Epidermal melanocyte (primary cell): ENCODE data around the gene HCLS1.
"Not testable (repeated sequence)": the region's sequence is repeated elsewhere in the genome, so short reads cannot be mapped to it uniquely, and the experiment has no call there.

ENCODE experiments used
- DNase-seq: peaks from one replicate; pipeline ENCODE4 v3.0.0; 2011; ENCODE audit warnings: low spot score; ENCODE audit not compliant: insufficient read length

HCLS1 gene

DNA sequence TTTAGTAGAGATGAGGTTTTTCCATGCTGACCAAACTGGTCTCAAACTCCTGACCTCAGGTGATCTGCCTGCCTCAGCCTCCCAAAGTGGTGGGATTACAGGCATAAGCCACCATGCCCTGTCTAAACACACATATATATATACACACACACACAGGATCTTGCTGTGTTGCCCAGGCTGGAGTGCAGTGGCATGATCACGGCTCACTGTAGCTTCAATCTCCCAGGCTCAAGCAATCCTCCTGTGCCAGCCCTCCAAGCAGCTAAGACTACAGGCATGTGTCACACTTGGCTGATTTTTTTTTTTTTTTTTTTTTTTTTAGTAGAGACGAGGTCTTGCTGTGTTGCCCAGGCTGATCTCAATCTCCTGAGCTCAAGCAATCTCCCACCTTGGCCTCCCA is 60.8 kb downstream of the HCLS1 start:
- DNase-seq = not testable (repeated sequence)

DNA sequence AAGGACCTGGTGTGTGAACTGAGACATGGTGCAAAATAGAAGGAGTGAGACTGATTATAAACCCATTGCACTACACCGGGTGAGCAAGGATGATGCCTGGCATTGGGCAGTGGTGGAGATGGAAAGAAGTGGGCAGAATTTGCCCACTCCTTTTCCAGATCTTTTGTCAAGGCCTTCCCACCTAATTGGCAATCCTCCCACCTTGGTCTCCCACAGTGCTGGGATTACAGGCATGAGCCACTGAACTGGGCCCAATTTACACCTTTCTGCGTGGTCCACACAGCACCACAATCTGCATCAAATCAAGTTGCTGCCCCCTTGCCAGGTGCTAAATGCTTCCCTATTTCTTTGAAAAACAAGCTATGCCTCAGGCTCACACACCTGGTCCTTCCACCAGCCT is 62.1 kb downstream of the HCLS1 start:
- DNase-seq = no peak

DNA sequence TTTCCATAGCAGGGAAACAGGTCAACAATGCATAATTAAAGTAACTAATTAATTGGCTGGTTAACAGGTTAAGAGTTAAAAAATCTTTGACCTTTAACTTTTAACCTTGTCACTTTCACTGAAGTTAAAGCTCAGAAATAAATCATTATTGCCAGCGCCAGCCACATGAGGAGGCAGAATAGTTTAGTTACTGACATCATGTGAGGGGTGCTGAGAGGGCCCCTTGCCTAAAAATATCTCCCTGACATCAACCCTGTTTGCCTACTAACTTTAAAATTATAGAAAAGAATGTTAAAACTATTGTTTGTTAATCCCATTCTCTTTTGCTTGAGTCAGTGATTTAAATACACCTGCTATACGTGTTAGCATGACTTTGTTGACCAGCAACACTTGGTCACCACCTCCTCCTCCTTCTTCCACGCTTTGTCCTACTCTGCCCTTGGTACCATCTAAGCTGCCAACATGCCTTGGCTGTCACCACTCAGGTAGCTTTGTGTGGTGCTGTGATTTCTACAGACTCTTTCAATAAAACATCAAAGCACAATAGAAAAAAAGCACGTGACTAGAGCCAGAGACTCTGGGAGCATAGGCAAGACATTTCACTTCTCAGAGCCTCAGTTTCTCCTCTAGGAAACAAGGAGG is 64.8 kb downstream of the HCLS1 start:
- DNase-seq = no peak

GRCh38 chr3:121594850-121595249 is 65.9 kb downstream of the HCLS1 start:
- no peak for DNase-seq

GRCh38 chr3:121593806-121594205 is 66.9 kb downstream of the HCLS1 start:
- not testable (repeated sequence) for DNase-seq

DNA sequence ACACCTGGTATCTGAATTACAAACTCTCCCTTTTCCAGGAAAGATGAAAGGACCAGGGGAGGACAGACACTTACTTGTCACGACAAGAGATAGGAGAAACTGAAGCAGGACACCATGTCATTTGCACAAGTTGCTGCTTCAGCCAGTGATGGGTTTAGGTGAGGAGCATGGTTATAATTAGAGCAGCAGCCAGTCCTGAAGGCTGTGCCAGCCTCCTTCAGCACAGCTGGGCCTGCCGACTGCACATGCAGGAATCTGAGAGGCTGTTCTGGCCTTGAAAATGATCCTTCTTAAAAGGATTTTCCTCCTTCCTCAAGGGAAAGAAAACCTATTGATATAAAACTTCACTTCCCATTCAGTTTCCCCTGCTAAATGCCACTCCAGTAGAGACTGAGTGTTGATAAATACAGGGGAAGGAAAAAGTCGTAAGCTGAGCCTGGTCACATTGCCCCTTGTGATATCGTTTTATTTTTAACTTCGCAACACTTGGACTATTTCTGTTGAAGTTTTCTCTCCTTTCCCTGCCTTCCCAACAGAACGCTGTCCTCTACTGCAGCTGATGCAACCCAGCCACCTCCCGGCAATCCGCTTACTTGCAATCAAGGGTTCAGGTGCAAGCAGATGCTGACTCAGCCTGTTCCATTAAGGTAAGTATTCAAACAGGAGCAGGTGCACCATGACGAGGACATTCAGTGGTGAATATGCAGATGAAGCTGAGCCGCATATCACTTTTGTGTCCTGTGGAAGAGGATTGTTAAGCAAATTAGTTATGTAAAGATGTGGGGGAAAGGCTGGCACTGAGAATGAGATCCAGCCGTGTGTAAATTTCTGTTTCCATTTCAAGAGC is 67.6 kb downstream of the HCLS1 start, which contains the start of gene FBXO40:
FBXO40 (plus strand) TSS at position 524 of the 847 bp plus-strand sequence. CDS start 27,197 bp downstream, outside the sequence.
- DNase-seq = no peak

DNA sequence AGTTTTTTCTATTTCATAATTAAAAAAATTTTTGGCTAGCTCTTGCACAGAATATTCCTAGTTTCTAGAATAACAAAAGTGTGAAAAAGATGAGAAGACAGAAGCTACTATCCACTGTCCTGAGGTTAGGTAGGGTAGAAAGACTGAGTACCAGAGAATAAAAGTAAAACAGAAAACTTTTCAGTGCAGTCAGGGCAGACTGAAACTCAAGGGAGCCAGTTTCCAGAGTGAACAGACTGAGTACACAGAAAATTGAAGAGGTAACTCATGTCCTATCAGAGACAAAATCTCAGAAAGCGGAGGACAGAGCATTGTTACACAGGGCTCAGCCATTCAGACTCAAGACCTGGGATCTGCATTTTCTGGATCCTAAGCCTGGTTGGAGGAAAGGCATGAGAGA is 76.3 kb downstream of the HCLS1 start:
- DNase-seq = no peak

DNA sequence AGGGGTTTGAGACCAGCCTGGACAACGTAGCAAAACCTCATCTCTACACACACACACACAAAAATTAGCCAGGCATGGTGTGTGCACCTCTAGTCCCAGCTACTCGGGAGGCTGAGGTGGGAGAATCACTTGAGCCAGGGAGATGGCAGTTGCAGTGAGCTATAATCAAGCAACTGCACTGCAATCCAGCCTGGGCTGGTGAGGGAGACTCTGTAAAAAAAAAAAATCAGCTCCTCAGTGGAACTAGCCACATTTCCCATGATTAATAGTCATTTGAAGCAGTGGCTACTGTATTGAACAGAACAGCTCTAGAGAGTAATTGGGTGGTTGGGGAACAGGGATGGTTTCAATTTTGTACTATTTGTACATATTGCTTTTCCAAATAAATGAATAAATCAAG is 79.0 kb downstream of the HCLS1 start:
- DNase-seq = no peak
